ENCODE data around the gene SEPHS2.

Gene SEPHS2

GRCh38 chr16:30491744-30492308 lies 46.2 kb upstream of the SEPHS2 start:
- peak in 1 of 2 experiments; percentile 23 for DNase-seq (ENCODE audit: low read depth in 1 of 2, low spot score in 1 of 2)
- TF ChIP-seq GABPA (IDR thresholded peaks at IDR 0.05; ENCODE audit: low read depth): no peak
- TF ChIP-seq SPI1 (IDR thresholded peaks at IDR 0.05; ENCODE audit: borderline replicate concordance, low read depth): no peak
- TF ChIP-seq POLR2AphosphoS5 (IDR thresholded peaks at IDR 0.05; ENCODE audit: low read depth): no peak
- no peak for TF ChIP-seq CTCF (IDR thresholded peaks at IDR 0.05; ENCODE audit: insufficient read depth, low read length)
- no peak for TF ChIP-seq REST (IDR thresholded peaks at IDR 0.05; ENCODE audit: insufficient replicate concordance, low read depth)
- Histone ChIP-seq H3K27me3 (ENCODE audit: insufficient read depth, poor library complexity, severe bottlenecking) (no peaks in the 10 kb centered on the region), H3K4me3 (replicated peaks; ENCODE audit: insufficient read depth, low read length) (no peak overlapping the region), H3K27ac (replicated peaks) (no peak overlapping the region)

- Histone ChIP-seq H3K27me3 (ENCODE audit: insufficient read depth, poor library complexity, severe bottlenecking) (no peaks in the 10 kb centered on the region), H3K27ac (replicated peaks) (no peak overlapping the region), H3K4me3 (replicated peaks; ENCODE audit: insufficient read depth, low read length) (no peak overlapping the region)
- no peak for DNase-seq (ENCODE audit: low read depth in 1 of 2, low spot score in 1 of 2)
- TF ChIP-seq SPI1 (IDR thresholded peaks at IDR 0.05; ENCODE audit: borderline replicate concordance, low read depth): no peak
- no peak for TF ChIP-seq GABPA (IDR thresholded peaks at IDR 0.05; ENCODE audit: low read depth)
- TF ChIP-seq REST (IDR thresholded peaks at IDR 0.05; ENCODE audit: insufficient replicate concordance, low read depth): no peak
- TF ChIP-seq CTCF (IDR thresholded peaks at IDR 0.05; ENCODE audit: insufficient read depth, low read length): no peak
- TF ChIP-seq POLR2AphosphoS5 (IDR thresholded peaks at IDR 0.05; ENCODE audit: low read depth): no peak
These were observed 45.6 kb upstream of the SEPHS2 start for GRCh38 chr16:30491229-30491628.

GRCh38 chr16:30490210-30490609 lies 44.5 kb upstream of the SEPHS2 start:
- H3K27ac ChIP-seq (replicated peaks): no peak overlapping the region
- H3K4me3 ChIP-seq (replicated peaks; ENCODE audit: insufficient read depth, low read length): no peak overlapping the region
- H3K27me3 ChIP-seq (ENCODE audit: insufficient read depth, poor library complexity, severe bottlenecking): no peaks in the 10 kb centered on the region
- TF ChIP-seq SPI1 (IDR thresholded peaks at IDR 0.05; ENCODE audit: borderline replicate concordance, low read depth) (no peak), POLR2AphosphoS5 (IDR thresholded peaks at IDR 0.05; ENCODE audit: low read depth) (no peak), REST (IDR thresholded peaks at IDR 0.05; ENCODE audit: insufficient replicate concordance, low read depth) (no peak), CTCF (IDR thresholded peaks at IDR 0.05; ENCODE audit: insufficient read depth, low read length) (no peak), GABPA (IDR thresholded peaks at IDR 0.05; ENCODE audit: low read depth) (no peak)
- no peak for DNase-seq (ENCODE audit: low read depth in 1 of 2, low spot score in 1 of 2)

Measured in HL-60 (cell line).